Subcutaneous adipose tissue (tissue), 4 donors: ENCODE results near the gene ZMIZ1. TPM values are rescaled to one million over a fixed set of nuclear protein-coding genes. Genes with fewer than 3 reads are reported as not detected.

ENCODE experiments used
- total RNA-seq, 4 donors: library from RNA; depleted of rRNA; stranded (reverse); fragments of >200 nt; gene quantifications; one replicate each; pipeline ENCODE4 v1.1.0, GENCODE V29; 2016
- TF ChIP-seq, protein P1 (sequence below): fragments of 450-650 bp; IDR thresholded peaks from one replicate; pipeline ENCODE4 v1.5.1; 2016; ENCODE audit warnings: low read depth, mild to moderate bottlenecking, control low read depth, antibody characterized with exemption, moderate library complexity

The ZMIZ1 gene
- total RNA-seq, 4 donors from 2014 or later = 38.1 to 70.6 (median 51.4) TPM

DNA sequence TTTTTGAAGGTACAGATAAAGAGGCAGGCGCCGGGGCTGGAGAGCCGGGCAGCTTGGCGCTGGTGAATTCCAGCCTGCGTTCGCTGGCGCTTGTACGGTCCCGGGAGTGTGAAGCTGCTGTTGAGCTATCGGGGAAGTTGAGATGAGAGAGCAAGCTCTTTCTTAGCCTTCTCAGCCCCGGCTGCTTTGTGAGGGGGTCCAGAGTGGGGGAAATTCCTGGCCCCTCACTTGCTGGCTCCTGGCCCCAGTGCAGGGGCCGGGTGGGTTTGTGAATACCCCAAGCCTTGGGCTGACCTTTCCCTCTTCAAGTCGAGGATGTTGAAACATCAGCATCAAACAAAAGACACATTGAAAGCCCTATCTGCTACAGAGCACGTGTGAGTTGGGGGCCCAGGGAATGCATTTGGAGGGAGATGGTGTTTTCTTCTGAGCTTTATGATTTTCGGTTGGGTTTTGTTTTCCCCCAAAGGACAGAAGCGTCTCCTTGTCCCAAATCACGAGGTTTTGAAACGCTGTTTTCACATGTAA, 2.7 kb downstream of the ZMIZ1 start:
- TF ChIP-seq, protein P1, sequence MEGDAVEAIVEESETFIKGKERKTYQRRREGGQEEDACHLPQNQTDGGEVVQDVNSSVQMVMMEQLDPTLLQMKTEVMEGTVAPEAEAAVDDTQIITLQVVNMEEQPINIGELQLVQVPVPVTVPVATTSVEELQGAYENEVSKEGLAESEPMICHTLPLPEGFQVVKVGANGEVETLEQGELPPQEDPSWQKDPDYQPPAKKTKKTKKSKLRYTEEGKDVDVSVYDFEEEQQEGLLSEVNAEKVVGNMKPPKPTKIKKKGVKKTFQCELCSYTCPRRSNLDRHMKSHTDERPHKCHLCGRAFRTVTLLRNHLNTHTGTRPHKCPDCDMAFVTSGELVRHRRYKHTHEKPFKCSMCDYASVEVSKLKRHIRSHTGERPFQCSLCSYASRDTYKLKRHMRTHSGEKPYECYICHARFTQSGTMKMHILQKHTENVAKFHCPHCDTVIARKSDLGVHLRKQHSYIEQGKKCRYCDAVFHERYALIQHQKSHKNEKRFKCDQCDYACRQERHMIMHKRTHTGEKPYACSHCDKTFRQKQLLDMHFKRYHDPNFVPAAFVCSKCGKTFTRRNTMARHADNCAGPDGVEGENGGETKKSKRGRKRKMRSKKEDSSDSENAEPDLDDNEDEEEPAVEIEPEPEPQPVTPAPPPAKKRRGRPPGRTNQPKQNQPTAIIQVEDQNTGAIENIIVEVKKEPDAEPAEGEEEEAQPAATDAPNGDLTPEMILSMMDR = no peak

DNA sequence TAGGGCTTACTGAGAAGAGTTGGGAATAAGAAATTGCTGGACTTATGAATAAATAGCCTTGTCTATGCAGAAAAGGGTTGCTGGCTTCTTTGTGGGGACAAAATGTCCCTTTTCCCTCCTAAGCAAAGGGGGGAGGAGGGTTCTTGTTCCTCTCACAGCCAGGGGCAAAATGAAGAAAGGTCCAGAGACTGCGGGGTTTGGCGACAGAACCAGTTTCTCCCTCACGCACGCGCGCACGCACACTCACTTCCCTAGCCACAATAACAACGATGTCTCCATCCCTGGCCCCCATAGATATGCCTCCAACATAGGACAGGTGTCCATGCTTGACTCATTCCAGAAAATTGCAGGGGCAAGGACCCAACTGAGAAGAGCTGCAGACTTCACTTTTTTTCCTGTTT, 3.3 kb downstream of the ZMIZ1 start:
- TF ChIP-seq, protein P1 = no peak

DNA sequence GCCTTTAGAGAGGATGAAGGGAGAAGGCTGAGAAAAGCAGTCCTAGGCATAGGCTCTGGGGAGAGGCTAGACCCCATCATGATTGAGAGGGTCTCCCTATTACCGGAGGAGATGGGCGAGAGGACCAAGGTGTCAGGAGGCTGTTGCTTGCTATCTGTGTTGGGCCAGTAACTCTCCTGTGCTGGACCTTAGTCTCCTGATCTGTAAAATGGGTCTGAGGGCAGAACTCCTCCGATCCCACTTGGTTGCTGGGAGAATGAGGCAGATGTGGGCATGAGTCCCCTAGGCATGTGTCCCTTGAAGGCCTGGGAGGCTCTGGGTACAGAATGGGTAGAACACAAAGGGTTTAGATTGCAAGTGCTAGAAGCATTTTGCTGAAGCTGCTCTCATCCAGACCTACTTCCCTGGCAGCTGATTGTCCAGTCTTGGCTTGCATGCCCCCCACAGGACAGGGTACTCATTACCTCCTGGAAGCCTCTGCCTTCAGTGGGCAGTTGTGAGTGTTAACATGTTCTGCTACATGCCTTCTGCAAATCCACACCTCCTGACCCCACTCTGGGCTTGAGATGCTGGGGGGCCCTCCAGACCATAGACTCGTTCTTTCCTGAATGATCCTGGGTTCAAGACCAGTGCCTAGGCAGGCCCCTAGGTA, 4.4 kb downstream of the ZMIZ1 start:
- TF ChIP-seq, protein P1 = no peak

GRCh38 chr10:79073784-79074432, 5.1 kb downstream of the ZMIZ1 start:
- TF ChIP-seq, protein P1 = no peak

GRCh38 chr10:79074732-79075131, 6.0 kb downstream of the ZMIZ1 start:
- TF ChIP-seq, protein P1 = no peak

- TF ChIP-seq, protein P1 = no peak
These were observed 6.7 kb downstream of the ZMIZ1 start for GRCh38 chr10:79075418-79075817.

- TF ChIP-seq, protein P1 = no peak
These were observed 8.9 kb downstream of the ZMIZ1 start for GRCh38 chr10:79077488-79078173.
